HepG2 (cell line): Measurements from ENCODE around the gene FANCG. TPM values are rescaled to one million over a fixed set of nuclear protein-coding genes. Genes with fewer than 3 reads are reported as not detected.

ENCODE experiments used
- AHR ChIP-seq: IDR thresholded peaks from 2 replicates; pipeline ENCODE4 v1.6.1; 2018; ENCODE audit warnings: missing genetic modification reagents, missing compliant biosample characterization
- ERF ChIP-seq: IDR thresholded peaks from 2 replicates; pipeline ENCODE4 v1.6.1; 2018; ENCODE audit warnings: missing biosample characterization, missing genetic modification reagents
- HDAC1 ChIP-seq: sonication (generic); formaldehyde crosslinking; IDR thresholded peaks from 2 replicates; pipeline ENCODE4 v1.5.1; 2020; ENCODE audit warnings: mild to moderate bottlenecking, missing genetic modification reagents
- HNRNPUL1 ChIP-seq: fragments of 200-400 bp; formaldehyde crosslinking; IDR thresholded peaks from 2 replicates; pipeline ENCODE4 v1.6.1; 2017; ENCODE audit warnings: low read depth, mild to moderate bottlenecking, low read length, moderate library complexity
- SIN3B ChIP-seq: fragments of 150-350 bp; IDR thresholded peaks from 2 replicates; pipeline ENCODE4 v1.6.1; 2014; ENCODE audit warnings: low read length
- SOX13 ChIP-seq, 3 experiments: fragments of 450-650 bp in 1 of 3; sonication (generic) in 1 of 3; formaldehyde crosslinking in 1 of 3; IDR thresholded peaks in 2 of 3; conservative IDR thresholded peaks in 1 of 3; 2 replicates each; pipeline versions ENCODE4 v1.5.0 to v1.6.1; 2016 to 2020; ENCODE audit warnings: antibody characterized with exemption in 1 of 3, mild to moderate bottlenecking in 1 of 3, missing compliant biosample characterization in 1 of 3, missing genetic modification reagents in 1 of 3, moderate library complexity in 1 of 3
- SOX5 ChIP-seq: IDR thresholded peaks from 2 replicates; pipeline ENCODE4 v1.6.1; 2016; ENCODE audit warnings: borderline replicate concordance
- TCF12 ChIP-seq, 2 experiments: fragments of 450-650 bp in 1 of 2; sonication (generic) in 1 of 2; formaldehyde crosslinking in 1 of 2; IDR thresholded peaks; 2 replicates each; pipeline versions ENCODE4 v1.6.1 to v1.8.0; 2017 to 2022; ENCODE audit warnings: antibody characterized with exemption in 1 of 2, mild to moderate bottlenecking in 1 of 2, missing genetic modification reagents in 1 of 2, moderate library complexity in 1 of 2
- TGIF2 ChIP-seq: IDR thresholded peaks from 2 replicates; pipeline ENCODE4 v1.6.1; 2016; ENCODE audit warnings: control low read depth, missing compliant biosample characterization
- U2AF2 ChIP-seq: fragments of 200-400 bp; formaldehyde crosslinking; IDR thresholded peaks from 2 replicates; pipeline ENCODE4 v1.6.1; 2017; ENCODE audit warnings: low read depth, mild to moderate bottlenecking, low read length
- ZC3H13 ChIP-seq: sonication (generic); formaldehyde crosslinking; IDR thresholded peaks from 2 replicates; pipeline ENCODE4 v1.8.1; 2023; ENCODE audit warnings: mild to moderate bottlenecking, missing genetic modification reagents, moderate library complexity
- ZFP82 ChIP-seq: sonication (generic); formaldehyde crosslinking; IDR thresholded peaks from 2 replicates; pipeline ENCODE4 v1.5.1; 2020; ENCODE audit warnings: mild to moderate bottlenecking, missing genetic modification reagents, borderline replicate concordance
- ZHX1 ChIP-seq: sonication (generic); formaldehyde crosslinking; IDR thresholded peaks from 2 replicates; pipeline ENCODE4 v1.8.1; 2022; ENCODE audit warnings: low read depth, mild to moderate bottlenecking, missing genetic modification reagents
- ZHX2 ChIP-seq, 2 experiments: sonication (generic) in 1 of 2; formaldehyde crosslinking in 1 of 2; IDR thresholded peaks; 2 replicates each; pipeline versions ENCODE4 v1.6.1 to v1.9.0; 2014 to 2022; ENCODE audit warnings: antibody characterized with exemption in 1 of 2, borderline replicate concordance in 1 of 2, inconsistent platforms in 1 of 2, low read depth in 1 of 2, missing genetic modification reagents in 1 of 2
- ZNF441 ChIP-seq: sonication (generic); formaldehyde crosslinking; IDR thresholded peaks from 2 replicates; pipeline ENCODE4 v1.7.0; 2021; ENCODE audit warnings: missing genetic modification reagents, borderline replicate concordance
- ZNF790 ChIP-seq: sonication (generic); formaldehyde crosslinking; IDR thresholded peaks from 2 replicates; pipeline ENCODE4 v1.8.0; 2022; ENCODE audit warnings: missing genetic modification reagents, mild to moderate bottlenecking, borderline replicate concordance
- ZSCAN21 ChIP-seq: sonication (generic); formaldehyde crosslinking; IDR thresholded peaks from 2 replicates; pipeline ENCODE4 v1.8.0; 2022; ENCODE audit warnings: mild to moderate bottlenecking, missing genetic modification reagents, moderate library complexity, borderline replicate concordance
- polyA plus RNA-seq, 8 experiments: library from polyadenylated mRNA; depleted of rRNA in 3 of 8; stranded (reverse) in 7 of 8; unstranded in 1 of 8; fragments of >200 nt; fragmentation: Illumina TruSeq in 4 of 8; extraction: Trizol in 4 of 8; gene quantifications; 2 replicates each; pipeline versions ENCODE4 v1.2.1 to v1.2.3, GENCODE V29; 2011 to 2016; ENCODE audit warnings: low read depth in 4 of 8, missing spikeins in 1 of 8, mixed read lengths in 1 of 8; ENCODE audit not compliant: insufficient read depth in 1 of 8
- total RNA-seq, 5 experiments: library from RNA; depleted of rRNA; stranded (reverse); fragments of >200 nt; fragmentation: Illumina TruSeq; extraction: Trizol; gene quantifications; 2 replicates each; pipeline ENCODE4 v1.2.3, GENCODE V29; 2016; ENCODE audit warnings: low read depth in 1 of 5

Gene FANCG
- total and polyA plus RNA-seq, 2 of the 13 experiments (the other 11 are each of a cell fraction or from before 2014, with no cell fraction given), result 14.4 to 45.1 TPM

GRCh38 chr9:35111001-35111933, 31.5 kb upstream of the FANCG start (continued):
- TF ChIP-seq ZHX2 (IDR thresholded peaks at IDR 0.05; ENCODE audit: low read depth) (no peak), ZHX2 (CRISPR knock-in tag; IDR thresholded peaks at IDR 0.05; ENCODE audit: borderline replicate concordance) (no peak), TCF12 (IDR thresholded peaks at IDR 0.05) (no peak), TCF12 (CRISPR knock-in tag; IDR thresholded peaks at IDR 0.05) (no peak), ZSCAN21 (CRISPR knock-in tag) (no peak), ZNF790 (CRISPR knock-in tag) (no peak), AHR (CRISPR knock-in tag) (no peak), ZHX1 (no peak), HDAC1 (CRISPR knock-in tag) (no peak; the same call in 1 of the 2 replicates), U2AF2 (no peak), ZNF441 (CRISPR knock-in tag) (no peak), SOX5 (CRISPR knock-in tag) (no peak), ZFP82 (CRISPR knock-in tag) (no peak), ERF (CRISPR knock-in tag) (no peak), SIN3B (no peak), ZC3H13 (CRISPR knock-in tag) (no peak), SOX13 (IDR thresholded peaks at IDR 0.05) (no peak), SOX13 (CRISPR knock-in tag; conservative IDR thresholded peaks at IDR 0.05 in 1 of 2, IDR thresholded peaks at IDR 0.05 in 1 of 2) (no peak), HNRNPUL1 (no peak), TGIF2 (CRISPR knock-in tag) (no peak)
